ENCODE data around the gene EXOSC7. TPM values are rescaled to one million over a fixed set of nuclear protein-coding genes. Genes with fewer than 3 reads are reported as not detected.

Gene EXOSC7
- total and polyA plus RNA-seq, 10 of the 15 experiments (the other 5 are each of a cell fraction or from before 2014, with no cell fraction given) = 58.0 to 193 (median 82.9) TPM

DNA sequence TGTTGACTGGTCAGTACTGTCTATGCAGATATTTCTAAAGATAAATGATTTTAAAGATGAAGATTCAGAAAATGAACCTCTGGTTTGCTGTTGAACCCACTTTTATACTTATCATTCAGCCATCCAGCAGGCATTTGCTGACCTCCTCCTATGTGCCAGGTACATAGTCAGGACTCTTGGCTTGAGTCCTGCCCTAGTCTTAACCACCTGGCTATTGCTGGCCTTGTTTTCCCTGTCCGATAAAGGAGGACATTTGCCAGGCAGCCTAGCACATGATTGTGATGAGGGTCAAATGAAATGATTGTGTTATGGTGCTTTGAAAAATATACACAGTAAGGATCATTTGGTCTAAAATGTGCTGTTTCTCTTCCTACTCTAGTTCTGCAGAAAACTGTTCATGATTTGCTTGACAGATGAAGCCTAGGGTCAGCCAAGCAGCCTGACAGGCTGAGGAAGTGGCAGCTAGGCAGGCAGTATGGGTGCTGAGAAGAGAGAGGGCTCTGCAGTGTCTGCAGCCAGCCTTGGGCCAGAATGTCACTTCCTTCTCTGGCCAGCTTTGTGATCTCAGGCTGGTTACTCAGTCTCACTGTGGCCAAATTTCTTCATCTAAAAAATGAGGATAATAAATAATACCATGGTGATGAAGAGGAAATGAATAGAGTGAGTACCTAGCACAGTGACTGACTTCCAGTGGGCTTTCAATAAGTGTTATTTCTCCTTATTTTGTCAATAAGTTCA lies 13.8 kb downstream of the EXOSC7 start (continued):
- TF ChIP-seq JUNB (IDR thresholded peaks at IDR 0.05) (no peak), RB1 (IDR thresholded peaks at IDR 0.05; ENCODE audit: borderline replicate concordance) (no peak)
- TF ChIP-seq, protein P1, sequence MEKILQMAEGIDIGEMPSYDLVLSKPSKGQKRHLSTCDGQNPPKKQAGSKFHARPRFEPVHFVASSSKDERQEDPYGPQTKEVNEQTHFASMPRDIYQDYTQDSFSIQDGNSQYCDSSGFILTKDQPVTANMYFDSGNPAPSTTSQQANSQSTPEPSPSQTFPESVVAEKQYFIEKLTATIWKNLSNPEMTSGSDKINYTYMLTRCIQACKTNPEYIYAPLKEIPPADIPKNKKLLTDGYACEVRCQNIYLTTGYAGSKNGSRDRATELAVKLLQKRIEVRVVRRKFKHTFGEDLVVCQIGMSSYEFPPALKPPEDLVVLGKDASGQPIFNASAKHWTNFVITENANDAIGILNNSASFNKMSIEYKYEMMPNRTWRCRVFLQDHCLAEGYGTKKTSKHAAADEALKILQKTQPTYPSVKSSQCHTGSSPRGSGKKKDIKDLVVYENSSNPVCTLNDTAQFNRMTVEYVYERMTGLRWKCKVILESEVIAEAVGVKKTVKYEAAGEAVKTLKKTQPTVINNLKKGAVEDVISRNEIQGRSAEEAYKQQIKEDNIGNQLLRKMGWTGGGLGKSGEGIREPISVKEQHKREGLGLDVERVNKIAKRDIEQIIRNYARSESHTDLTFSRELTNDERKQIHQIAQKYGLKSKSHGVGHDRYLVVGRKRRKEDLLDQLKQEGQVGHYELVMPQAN (conservative IDR thresholded peaks at IDR 0.05) = no peak

DNA sequence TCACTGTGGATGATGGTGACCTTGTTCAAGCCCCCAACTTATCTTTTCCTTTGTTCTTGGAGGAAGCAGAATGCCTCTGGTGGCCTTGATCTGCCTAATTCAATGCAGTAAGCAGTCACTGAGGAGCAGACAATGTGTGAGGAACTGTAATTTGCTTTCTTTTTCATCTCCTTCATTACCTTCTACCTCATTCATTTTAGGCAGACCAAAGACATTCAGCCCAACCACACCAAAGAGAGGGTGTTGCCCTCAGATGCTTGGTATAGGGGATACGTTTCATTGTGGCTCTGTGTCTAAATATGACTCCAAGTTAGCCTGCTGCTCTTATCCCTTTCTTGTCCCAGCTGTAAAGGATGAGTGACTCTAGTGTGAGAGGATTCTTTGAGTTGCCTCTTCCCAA lies 15.3 kb downstream of the EXOSC7 start:
- Histone ChIP-seq H3K4me3 (no peak overlapping the region), H3K4me2 (ENCODE audit: control insufficient read depth, insufficient read depth) (no peak overlapping the region), H3K9me3 (replicated peaks; ENCODE audit: control insufficient read depth, insufficient read depth, low read length) (no peaks in the 10 kb centered on the region), H3K4me1 (ENCODE audit: control insufficient read depth, insufficient read depth, low read length) (peaks cover 5% of the 10 kb centered on the region), H3K27me3 (replicated peaks in 1 of 2; ENCODE audit: control insufficient read depth in 2 of 2, insufficient read depth in 2 of 2, low read length in 1 of 2) (no peaks in the 10 kb centered on the region), H3K79me2 (ENCODE audit: control insufficient read depth, insufficient read depth, low read length) (peaks cover 7% of the 10 kb centered on the region), H2AFZ (ENCODE audit: control insufficient read depth, low read depth, low read length) (no peak overlapping the region), H3K36me3 (ENCODE audit: control insufficient read depth in 2 of 2, insufficient read depth in 2 of 2, low read length in 1 of 2) (peaks cover 14 to 27% of the 10 kb centered on the region in 2 experiments; a peak in 3 of 4 replicates), H3K9ac (ENCODE audit: control insufficient read depth, insufficient read depth, low read length) (no peak overlapping the region), H4K20me1 (ENCODE audit: control insufficient read depth, insufficient read depth) (no peaks in the 10 kb centered on the region), H3K27ac (ENCODE audit: control insufficient read depth, insufficient read depth) (no peak overlapping the region)
- ChIA-PET SMC1A (ENCODE audit: uncharacterized antibody, unreplicated experiment) (interaction anchor here (1.1 to 8.3 kb wide), 2 partner anchors 7 to 14 kb away, joined by 3 to 97 read pairs; no protein-coding TSS in a partner anchor), CTCF (interaction anchor here (0.7 to 7.7 kb wide), 4 partner anchors 8 to 42 kb away, joined by 3 to 53 read pairs (median 4); no protein-coding TSS in a partner anchor), RAD21 (ENCODE audit: unreplicated experiment) (no interaction called here), POLR2A (interaction anchor here (1.5 kb wide), 1 partner anchor 13 kb away, joined by 4 read pairs; no protein-coding TSS in a partner anchor)
- BruUV-seq (replicated peaks) = no TSS peak
- intact Hi-C loops (cut with micrococcal nuclease; ENCODE audit: unreplicated experiment) = no loop called here
- FAIRE-seq (no peak), ATAC-seq (no peak), DNase-seq (ENCODE audit: low read depth, low spot score) (no peak)
- 37% methylated on average over 1 of the region's 1 CpG for WGBS (ENCODE audit: insufficient coverage, insufficient replicate concordance, low lambda C conversion rate, missing lambda C conversion rate)
- in situ Hi-C loops (cut with MboI) = no loop called here
- TF ChIP-seq NFYB (IDR thresholded peaks at IDR 0.05; ENCODE audit: insufficient read depth, low read depth, low read length) (no peak), TARDBP (IDR thresholded peaks at IDR 0.05; ENCODE audit: borderline replicate concordance) (no peak), EZH2 (IDR thresholded peaks at IDR 0.05; ENCODE audit: borderline replicate concordance, control insufficient read depth, low read depth, low read length) (no peak), SPI1 (IDR thresholded peaks at IDR 0.05; ENCODE audit: borderline replicate concordance, insufficient read depth, low read depth, low read length) (no peak), ZSCAN29 (IDR thresholded peaks at IDR 0.05) (no peak), DPF2 (IDR thresholded peaks at IDR 0.05) (no peak)
- TF ChIP-seq, protein P2, sequence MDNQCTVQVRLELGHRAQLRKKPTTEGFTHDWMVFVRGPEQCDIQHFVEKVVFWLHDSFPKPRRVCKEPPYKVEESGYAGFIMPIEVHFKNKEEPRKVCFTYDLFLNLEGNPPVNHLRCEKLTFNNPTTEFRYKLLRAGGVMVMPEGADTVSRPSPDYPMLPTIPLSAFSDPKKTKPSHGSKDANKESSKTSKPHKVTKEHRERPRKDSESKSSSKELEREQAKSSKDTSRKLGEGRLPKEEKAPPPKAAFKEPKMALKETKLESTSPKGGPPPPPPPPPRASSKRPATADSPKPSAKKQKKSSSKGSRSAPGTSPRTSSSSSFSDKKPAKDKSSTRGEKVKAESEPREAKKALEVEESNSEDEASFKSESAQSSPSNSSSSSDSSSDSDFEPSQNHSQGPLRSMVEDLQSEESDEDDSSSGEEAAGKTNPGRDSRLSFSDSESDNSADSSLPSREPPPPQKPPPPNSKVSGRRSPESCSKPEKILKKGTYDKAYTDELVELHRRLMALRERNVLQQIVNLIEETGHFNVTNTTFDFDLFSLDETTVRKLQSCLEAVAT (IDR thresholded peaks at IDR 0.05) = no peak
- TF ChIP-seq, protein P3, sequence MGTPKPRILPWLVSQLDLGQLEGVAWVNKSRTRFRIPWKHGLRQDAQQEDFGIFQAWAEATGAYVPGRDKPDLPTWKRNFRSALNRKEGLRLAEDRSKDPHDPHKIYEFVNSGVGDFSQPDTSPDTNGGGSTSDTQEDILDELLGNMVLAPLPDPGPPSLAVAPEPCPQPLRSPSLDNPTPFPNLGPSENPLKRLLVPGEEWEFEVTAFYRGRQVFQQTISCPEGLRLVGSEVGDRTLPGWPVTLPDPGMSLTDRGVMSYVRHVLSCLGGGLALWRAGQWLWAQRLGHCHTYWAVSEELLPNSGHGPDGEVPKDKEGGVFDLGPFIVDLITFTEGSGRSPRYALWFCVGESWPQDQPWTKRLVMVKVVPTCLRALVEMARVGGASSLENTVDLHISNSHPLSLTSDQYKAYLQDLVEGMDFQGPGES (IDR thresholded peaks at IDR 0.05) = no peak
- TF ChIP-seq, protein P4, sequence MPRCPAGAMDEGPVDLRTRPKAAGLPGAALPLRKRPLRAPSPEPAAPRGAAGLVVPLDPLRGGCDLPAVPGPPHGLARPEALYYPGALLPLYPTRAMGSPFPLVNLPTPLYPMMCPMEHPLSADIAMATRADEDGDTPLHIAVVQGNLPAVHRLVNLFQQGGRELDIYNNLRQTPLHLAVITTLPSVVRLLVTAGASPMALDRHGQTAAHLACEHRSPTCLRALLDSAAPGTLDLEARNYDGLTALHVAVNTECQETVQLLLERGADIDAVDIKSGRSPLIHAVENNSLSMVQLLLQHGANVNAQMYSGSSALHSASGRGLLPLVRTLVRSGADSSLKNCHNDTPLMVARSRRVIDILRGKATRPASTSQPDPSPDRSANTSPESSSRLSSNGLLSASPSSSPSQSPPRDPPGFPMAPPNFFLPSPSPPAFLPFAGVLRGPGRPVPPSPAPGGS (IDR thresholded peaks at IDR 0.05; ENCODE audit: borderline replicate concordance, insufficient read depth, low read depth, low read length, poor library complexity, severe bottlenecking) = no peak

All from GM12878 (cell line).